Measurements from ENCODE around the gene SBSN. TPM values are rescaled to one million over a fixed set of nuclear protein-coding genes. Genes with fewer than 3 reads are reported as not detected.
A peak's percentile ranks its signal among the peaks of the same experiment; 100 is the strongest.

The SBSN gene
- total and polyA plus RNA-seq, 8 donors = 0.15 to 0.16 TPM; not detected in 6

DNA sequence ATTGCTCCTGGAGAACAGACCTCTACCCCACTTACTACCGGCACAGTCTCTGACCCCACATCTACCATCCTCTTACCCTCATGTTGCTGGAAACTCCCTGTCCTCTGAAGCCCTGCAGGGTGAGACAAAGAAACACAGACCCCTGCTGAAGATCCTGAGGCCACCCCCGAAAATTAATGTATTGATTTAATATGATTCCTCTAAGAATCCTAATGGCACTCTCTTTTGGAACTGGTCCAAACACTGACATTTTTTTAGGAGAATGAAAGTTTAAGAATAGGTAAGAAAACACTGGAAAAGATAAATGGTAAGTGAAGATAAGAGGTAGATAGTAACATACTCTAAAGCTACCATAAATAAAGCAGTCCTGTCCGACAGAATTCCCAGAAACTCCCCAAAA, 20.0 kb downstream of the SBSN start:
- WGBS, 2 donors = 87 to 91% methylated on average over 3 of the region's 3 CpGs
- Histone ChIP-seq H3K36me3 (peaks cover 0 to 8% (median 0%) of the 10 kb centered on the region in 3 donors), H3K4me1 (peaks cover 0 to 8% (median 4%) of the 10 kb centered on the region in 3 donors), H3K4me3 (no peak overlapping the region), H3K9me3 (no peaks in the 10 kb centered on the region), H3K27ac (no peak overlapping the region), H3K27me3 (no peaks in the 10 kb centered on the region)
- no peak for DNase-seq
- intact Hi-C loops (cut with DNase I) = no loop called here
- TF ChIP-seq, protein P1, sequence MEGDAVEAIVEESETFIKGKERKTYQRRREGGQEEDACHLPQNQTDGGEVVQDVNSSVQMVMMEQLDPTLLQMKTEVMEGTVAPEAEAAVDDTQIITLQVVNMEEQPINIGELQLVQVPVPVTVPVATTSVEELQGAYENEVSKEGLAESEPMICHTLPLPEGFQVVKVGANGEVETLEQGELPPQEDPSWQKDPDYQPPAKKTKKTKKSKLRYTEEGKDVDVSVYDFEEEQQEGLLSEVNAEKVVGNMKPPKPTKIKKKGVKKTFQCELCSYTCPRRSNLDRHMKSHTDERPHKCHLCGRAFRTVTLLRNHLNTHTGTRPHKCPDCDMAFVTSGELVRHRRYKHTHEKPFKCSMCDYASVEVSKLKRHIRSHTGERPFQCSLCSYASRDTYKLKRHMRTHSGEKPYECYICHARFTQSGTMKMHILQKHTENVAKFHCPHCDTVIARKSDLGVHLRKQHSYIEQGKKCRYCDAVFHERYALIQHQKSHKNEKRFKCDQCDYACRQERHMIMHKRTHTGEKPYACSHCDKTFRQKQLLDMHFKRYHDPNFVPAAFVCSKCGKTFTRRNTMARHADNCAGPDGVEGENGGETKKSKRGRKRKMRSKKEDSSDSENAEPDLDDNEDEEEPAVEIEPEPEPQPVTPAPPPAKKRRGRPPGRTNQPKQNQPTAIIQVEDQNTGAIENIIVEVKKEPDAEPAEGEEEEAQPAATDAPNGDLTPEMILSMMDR (IDR thresholded peaks at IDR 0.05) = no peak
- no peak for FAIRE-seq
- ATAC-seq = no peak

DNA sequence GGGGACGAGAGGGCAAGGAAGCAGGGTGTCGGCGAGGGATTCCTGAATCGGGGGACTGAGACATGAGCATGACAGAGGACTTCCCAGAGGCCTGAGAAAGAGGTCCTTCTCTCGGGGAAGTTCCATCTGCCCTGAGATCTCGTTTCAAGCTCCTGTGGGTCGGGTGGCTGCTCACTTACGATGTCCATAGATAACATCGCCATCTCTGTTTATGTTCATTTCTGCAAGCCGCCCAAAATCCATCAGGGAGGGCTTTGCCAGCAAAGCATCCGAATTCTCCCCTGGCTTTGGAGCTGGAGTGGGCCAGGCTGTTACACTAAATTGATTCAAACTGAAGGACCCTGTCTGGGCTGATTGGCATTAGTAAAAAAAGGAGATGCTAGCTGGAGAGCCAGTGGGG, 20.6 kb downstream of the SBSN start:
- intact Hi-C loops (cut with DNase I) = no loop called here
- Histone ChIP-seq H3K36me3 (peaks cover 0 to 8% (median 0%) of the 10 kb centered on the region in 3 donors), H3K27me3 (no peaks in the 10 kb centered on the region), H3K27ac (no peak overlapping the region), H3K9me3 (no peaks in the 10 kb centered on the region), H3K4me3 (no peak overlapping the region), H3K4me1 (peaks cover 0 to 8% (median 4%) of the 10 kb centered on the region in 3 donors)
- FAIRE-seq (no peak), ATAC-seq (no peak), DNase-seq (peak in 1 of 6 donors; percentile 28)
- 89% methylated on average over 11 of the region's 11 CpGs for WGBS, 2 donors
- TF ChIP-seq, protein P1 (IDR thresholded peaks at IDR 0.05) = no peak

DNA sequence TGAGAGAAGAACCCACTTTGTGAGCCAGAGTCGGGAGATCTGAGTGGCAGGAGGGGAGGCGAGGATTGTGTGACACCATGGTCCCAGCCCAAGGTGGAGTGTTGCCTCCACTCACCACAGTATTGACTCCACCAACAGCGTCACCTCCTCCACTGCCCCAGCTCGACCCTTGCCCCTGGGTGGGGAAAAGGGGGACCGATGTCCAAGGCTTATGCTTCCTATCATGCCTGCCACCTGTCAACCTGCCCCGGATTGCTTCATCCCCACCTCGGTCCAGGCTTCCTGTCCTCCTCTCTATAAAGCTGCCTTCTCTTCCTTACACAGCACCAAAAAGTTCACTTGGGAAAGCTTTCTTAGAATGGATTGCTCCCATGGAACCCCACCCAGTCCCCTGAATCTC, 22.1 kb downstream of the SBSN start:
- intact Hi-C loops (cut with DNase I) = no loop called here
- H3K4me3 ChIP-seq = no peak overlapping the region
- H3K27me3 ChIP-seq = no peaks in the 10 kb centered on the region
- peaks cover 0 to 15% (median 0%) of the 10 kb centered on the region in 3 donors for H3K36me3 ChIP-seq
- ATAC-seq = no peak
- DNase-seq = no peak
- peaks cover 0 to 8% (median 4%) of the 10 kb centered on the region in 3 donors for H3K4me1 ChIP-seq
- TF ChIP-seq, protein P1 (IDR thresholded peaks at IDR 0.05) = no peak
- no peak for FAIRE-seq
- WGBS, 2 donors = 88 to 93% methylated on average over 7 of the region's 7 CpGs
- no peak overlapping the region for H3K27ac ChIP-seq
- no peaks in the 10 kb centered on the region for H3K9me3 ChIP-seq

DNA sequence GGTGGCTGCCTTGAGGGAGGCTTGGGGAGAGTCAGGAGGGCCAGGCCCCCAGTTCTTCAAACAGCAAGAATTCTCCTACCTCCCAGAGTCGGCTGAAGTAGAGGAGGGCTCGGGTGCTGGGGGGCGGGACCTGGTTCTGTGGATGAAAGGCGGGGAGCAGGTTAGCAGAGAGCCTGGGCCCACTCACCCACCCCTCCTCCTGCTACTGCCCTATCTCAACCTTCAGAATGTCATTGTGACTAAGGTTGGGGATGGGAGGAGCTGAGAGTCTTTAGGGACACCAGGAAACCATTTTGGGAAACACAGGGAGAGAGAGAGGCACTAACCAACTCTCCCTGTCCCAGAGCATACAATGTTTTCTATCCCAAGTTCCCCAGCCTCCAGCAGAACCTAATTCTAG, 25.4 kb downstream of the SBSN start:
- H3K27ac ChIP-seq = no peak overlapping the region
- H3K9me3 ChIP-seq = no peaks in the 10 kb centered on the region
- peaks cover 0 to 30% (median 4%) of the 10 kb centered on the region in 3 donors for H3K36me3 ChIP-seq
- FAIRE-seq (no peak), ATAC-seq (no peak), DNase-seq (no peak)
- intact Hi-C loops (cut with DNase I) = no loop called here
- no peaks in the 10 kb centered on the region for H3K4me1 ChIP-seq
- H3K4me3 ChIP-seq = no peak overlapping the region
- TF ChIP-seq, protein P1 (IDR thresholded peaks at IDR 0.05) = no peak
- WGBS, 2 donors = 91 to 93% methylated on average over 4 of the region's 4 CpGs
- H3K27me3 ChIP-seq = no peaks in the 10 kb centered on the region

DNA sequence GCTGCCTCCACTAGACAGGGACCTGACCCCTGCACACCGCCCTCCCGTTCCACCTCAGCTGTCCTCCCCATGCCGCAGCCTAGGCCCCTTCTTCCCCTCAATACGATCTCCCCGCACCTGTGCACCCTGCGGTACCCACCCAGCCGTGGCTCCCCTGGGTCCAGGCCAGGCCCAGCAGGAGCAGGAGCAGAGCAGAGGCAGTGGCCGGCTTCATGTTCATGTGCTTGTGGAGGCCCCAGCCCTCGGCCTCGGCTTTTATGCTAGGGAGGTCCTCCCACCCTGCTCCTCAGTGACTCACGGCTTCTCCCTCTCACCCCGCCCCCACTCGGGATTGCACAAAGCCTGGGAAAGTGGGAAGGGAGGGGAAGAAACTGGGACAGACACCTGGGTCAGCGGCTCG, 26.4 kb downstream of the SBSN start:
- no peak overlapping the region for H3K4me3 ChIP-seq
- peaks cover 0 to 30% (median 4%) of the 10 kb centered on the region in 3 donors for H3K36me3 ChIP-seq
- FAIRE-seq = no peak
- H3K27ac ChIP-seq = no peak overlapping the region
- H3K9me3 ChIP-seq = no peaks in the 10 kb centered on the region
- intact Hi-C loops (cut with DNase I) = no loop called here
- 87 to 89% methylated on average over 15 of the region's 15 CpGs for WGBS, 2 donors
- H3K4me1 ChIP-seq = no peaks in the 10 kb centered on the region
- ATAC-seq = peak in 1 of 4 donors; percentile 13
- TF ChIP-seq, protein P1 (IDR thresholded peaks at IDR 0.05) = no peak
- H3K27me3 ChIP-seq = no peaks in the 10 kb centered on the region
- no peak for DNase-seq

Data from pancreas (tissue), 10 donors.